Bronchial epithelial cell (primary cell): ENCODE results near the gene SNX1. TPM values are rescaled to one million over a fixed set of nuclear protein-coding genes. Genes with fewer than 3 reads are reported as not detected.

Experiments
- DNase-seq: peaks from one replicate; pipeline ENCODE4 v3.0.0-alpha.2; 2010; ENCODE audit warnings: low read depth
- FAIRE-seq: peaks from 2 replicates; lab custom pipeline; 2011; peaks lifted over from hg19 to GRCh38; lab: Jason Lieb, UNC
- H3K27me3 ChIP-seq: 2 replicates; pipeline ENCODE4 v1.5.1; 2011; ENCODE audit warnings: low read length; ENCODE audit not compliant: control insufficient read depth, insufficient read depth
- H3K36me3 ChIP-seq: 2 replicates; pipeline ENCODE4 v1.5.1; 2011; ENCODE audit warnings: low read length; ENCODE audit not compliant: control insufficient read depth, insufficient read depth
- H3K4me3 ChIP-seq: 2 replicates; pipeline ENCODE4 v1.5.1; 2011; ENCODE audit warnings: mild to moderate bottlenecking, low read depth, low read length, control low read depth
- CTCF ChIP-seq: IDR thresholded peaks from 2 replicates; pipeline ENCODE4 v1.5.1; 2011; ENCODE audit warnings: mild to moderate bottlenecking, moderate library complexity, low read length, control low read depth, inconsistent platforms; ENCODE audit not compliant: insufficient read depth, severe bottlenecking
- total RNA-seq: library from RNA; depleted of rRNA; stranded (reverse); fragments of >200 nt; gene quantifications from 2 replicates; pipeline ENCODE4 v1.2.1, GENCODE V29; 2014

The SNX1 gene
- total RNA-seq, 1 donor from 2014 or later = 28.7 TPM

DNA sequence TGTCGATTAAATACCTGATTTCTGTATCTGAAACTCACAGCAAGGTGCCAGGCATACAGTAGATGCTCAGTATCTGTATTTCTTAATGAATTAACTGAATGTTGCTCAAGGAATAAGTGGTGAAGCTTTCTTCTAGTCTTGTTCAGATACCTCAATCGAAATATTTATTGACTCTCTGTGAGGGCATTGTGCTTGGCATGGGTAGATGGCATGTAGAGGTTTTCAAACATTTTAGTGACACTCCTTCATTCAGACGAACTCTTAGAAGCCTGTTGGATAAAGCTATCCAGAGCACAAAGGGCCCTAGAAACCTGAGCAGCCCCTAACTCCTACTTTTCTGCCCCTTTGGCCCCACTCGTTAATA is 369 bp upstream of the SNX1 start:
- no peak for FAIRE-seq
- Histone ChIP-seq H3K36me3 (no peaks in the 10 kb centered on the region), H3K27me3 (no peaks in the 10 kb centered on the region), H3K4me3 (peak overlapping the region; percentile 78)
- DNase-seq = no peak
- TF ChIP-seq CTCF = no peak

GRCh38 chr15:64096668-64097384 is 1.0 kb downstream of the SNX1 start:
- FAIRE-seq (no peak), DNase-seq (peak; percentile 60)
- no peaks in the 10 kb centered on the region for H3K27me3 ChIP-seq
- peak overlapping the region; percentile 78 for H3K4me3 ChIP-seq
- peak; percentile 34 for TF ChIP-seq CTCF
- no peaks in the 10 kb centered on the region for H3K36me3 ChIP-seq

GRCh38 chr15:64099379-64099778 is 3.6 kb downstream of the SNX1 start:
- Histone ChIP-seq H3K36me3 (no peaks in the 10 kb centered on the region), H3K4me3 (no peak overlapping the region), H3K27me3 (no peaks in the 10 kb centered on the region)
- FAIRE-seq (no peak), DNase-seq (no peak)
- no peak for TF ChIP-seq CTCF

GRCh38 chr15:64100958-64101357 is 5.2 kb downstream of the SNX1 start:
- no peaks in the 10 kb centered on the region for H3K36me3 ChIP-seq
- no peak for FAIRE-seq
- TF ChIP-seq CTCF = no peak
- no peaks in the 10 kb centered on the region for H3K27me3 ChIP-seq
- no peak overlapping the region for H3K4me3 ChIP-seq
- no peak for DNase-seq

- H3K4me3 ChIP-seq = no peak overlapping the region
- no peaks in the 10 kb centered on the region for H3K36me3 ChIP-seq
- FAIRE-seq (no peak), DNase-seq (no peak)
- TF ChIP-seq CTCF = no peak
- no peaks in the 10 kb centered on the region for H3K27me3 ChIP-seq
These were observed 6.7 kb downstream of the SNX1 start for GRCh38 chr15:64102497-64102896.
